T-helper 9 cell (primary cell): ENCODE measurements around the gene ZFYVE27.
"Not testable (repeated sequence)": the region's sequence is repeated elsewhere in the genome, so short reads cannot be mapped to it uniquely, and the experiment has no call there.

Experiments
- DNase-seq: peaks from one replicate; pipeline ENCODE4 v3.0.0-alpha.2; 2020
- total RNA-seq, 2 donors: gene quantifications; one replicate each; lab custom pipeline; 2026; lab: John Stamatoyannopoulos, UW

The ZFYVE27 gene
- total RNA-seq = 43.9 to 67.5 reads per million in 2 donors

GRCh38 chr10:97736902-97737769, at the start of gene ZFYVE27:
TSS of gene ZFYVE27 (plus strand) at chr10:97737128. CDS start at chr10:97738478, 1,350 bp downstream.
- DNase-seq = peak; percentile 94

GRCh38 chr10:97687785-97688781, 48.8 kb upstream of the ZFYVE27 start:
- no peak for DNase-seq

GRCh38 chr10:97689559-97690020, 47.3 kb upstream of the ZFYVE27 start:
- DNase-seq = no peak

- DNase-seq = no peak
Measured at GRCh38 chr10:97690133-97690532, 46.8 kb upstream of the ZFYVE27 start.

GRCh38 chr10:97698072-97698655, 38.8 kb upstream of the ZFYVE27 start:
- DNase-seq = not testable (repeated sequence)

GRCh38 chr10:97701438-97702069, 35.4 kb upstream of the ZFYVE27 start:
- peak; percentile 17 for DNase-seq

GRCh38 chr10:97703398-97704067, 33.4 kb upstream of the ZFYVE27 start:
- DNase-seq = no peak

GRCh38 chr10:97704341-97704740, 32.6 kb upstream of the ZFYVE27 start:
- no peak for DNase-seq

- DNase-seq = no peak
Measured at GRCh38 chr10:97705006-97705670, 31.8 kb upstream of the ZFYVE27 start.

- no peak for DNase-seq
Measured at GRCh38 chr10:97707134-97707861, 29.6 kb upstream of the ZFYVE27 start.

GRCh38 chr10:97708167-97708566, 28.8 kb upstream of the ZFYVE27 start:
- no peak for DNase-seq

GRCh38 chr10:97708976-97709946, 27.7 kb upstream of the ZFYVE27 start:
- DNase-seq = peak; percentile 27

GRCh38 chr10:97711640-97712572, 25.0 kb upstream of the ZFYVE27 start:
- DNase-seq = no peak

- no peak for DNase-seq
Measured at GRCh38 chr10:97713339-97713825, 23.5 kb upstream of the ZFYVE27 start, which contains the start of gene MARVELD1. TSS of gene MARVELD1 (plus strand) at chr10:97713730. CDS start at chr10:97713877, 147 bp downstream.

- DNase-seq = peak; percentile 44
Measured at GRCh38 chr10:97713826-97714400, 23.0 kb upstream of the ZFYVE27 start.

GRCh38 chr10:97714401-97715258, 22.3 kb upstream of the ZFYVE27 start:
- DNase-seq = no peak
